K562 (cell line): ENCODE measurements around the gene LHPP. TPM values are rescaled to one million over a fixed set of nuclear protein-coding genes. Genes with fewer than 3 reads are reported as not detected.
A peak's percentile ranks its signal among the peaks of the same experiment; 100 is the strongest.

Experiments
- BRD9 ChIP-seq: fragments of 450-650 bp; IDR thresholded peaks from 2 replicates; pipeline ENCODE4 v1.6.1; 2018; ENCODE audit warnings: low read depth; ENCODE audit not compliant: partially characterized antibody
- EHMT2 ChIP-seq: fragments of 450-650 bp; IDR thresholded peaks from 2 replicates; pipeline ENCODE4 v1.6.1; 2018; ENCODE audit warnings: antibody characterized with exemption
- GABPB1 ChIP-seq: sonication (generic); formaldehyde crosslinking; IDR thresholded peaks from 2 replicates; pipeline ENCODE4 v1.8.0; 2022; ENCODE audit warnings: mild to moderate bottlenecking, missing genetic modification reagents
- HMG20A ChIP-seq: fragments of 450-650 bp; formaldehyde crosslinking; conservative IDR thresholded peaks from 2 replicates; pipeline ENCODE4 v1.4.0; 2020; ENCODE audit warnings: mild to moderate bottlenecking, mixed read lengths
- KLF10 ChIP-seq: fragments of 250-450 bp; sonication (Bioruptor Pico); IDR thresholded peaks from 2 replicates; pipeline ENCODE4 v1.6.1; 2021; ENCODE audit warnings: matching md5 sums
- L3MBTL2 ChIP-seq: fragments of 450-650 bp; IDR thresholded peaks from 2 replicates; pipeline ENCODE4 v1.6.1; 2016; ENCODE audit warnings: mild to moderate bottlenecking, moderate library complexity
- OTX1 ChIP-seq: fragments of 450-650 bp; formaldehyde crosslinking; IDR thresholded peaks from 2 replicates; pipeline ENCODE4 v1.4.0; 2022; ENCODE audit warnings: mild to moderate bottlenecking
- ZNF282 ChIP-seq: sonication (generic); formaldehyde crosslinking; IDR thresholded peaks from 2 replicates; pipeline ENCODE4 v1.8.1; 2023; ENCODE audit warnings: missing genetic modification reagents
- polyA plus RNA-seq, 8 experiments: library from polyadenylated mRNA; depleted of rRNA in 4 of 8; stranded (reverse) in 5 of 8; unstranded in 3 of 8; fragments of >200 nt; fragmentation: Nextera tagmentation in 2 of 8; fragmentation: Illumina TruSeq in 1 of 8; extraction: Ambion mirVana in 2 of 8; extraction: Trizol in 1 of 8; gene quantifications; 2 replicates each; pipeline versions ENCODE4 v1.2.1 to v1.2.3, GENCODE V29; 2011 to 2014; ENCODE audit warnings: inconsistent platforms in 1 of 8, missing spikeins in 1 of 8
- total RNA-seq, 7 experiments: library from RNA; depleted of rRNA in 6 of 7; stranded (reverse); fragments of >200 nt in 6 of 7; fragmentation: Illumina TruSeq in 2 of 7; extraction: Trizol in 2 of 7; gene quantifications; 2 replicates each; pipeline versions ENCODE4 v1.2.1 to v1.2.3, GENCODE V29; 2011 to 2021; ENCODE audit warnings: low replicate concordance in 1 of 7
- TF ChIP-seq, protein P1 (sequence below), 3 experiments: IDR thresholded peaks in 2 of 3; conservative IDR thresholded peaks in 1 of 3; 2 replicates each; pipeline ENCODE4 v1.5.1; 2011 to 2012; ENCODE audit warnings: low read length in 3 of 3, mild to moderate bottlenecking in 3 of 3, control low read depth in 2 of 3, improper control_type of control experiment in 1 of 3, inconsistent platforms in 1 of 3, low read depth in 1 of 3, mixed read lengths in 1 of 3, moderate library complexity in 1 of 3; ENCODE audit not compliant: insufficient read depth in 2 of 3
- TF ChIP-seq, protein P2 (sequence below): fragments of 200-400 bp; formaldehyde crosslinking; IDR thresholded peaks from 2 replicates; pipeline ENCODE4 v1.6.1; 2017; ENCODE audit warnings: mild to moderate bottlenecking, low read depth, low read length, moderate library complexity
- TF ChIP-seq, protein P3 (sequence below): fragments of 450-650 bp; conservative IDR thresholded peaks from 2 replicates; pipeline ENCODE4 v1.6.1; 2016; ENCODE audit warnings: missing genetic modification characterization, low read depth, mild to moderate bottlenecking, missing compliant biosample characterization, moderate library complexity
- TF ChIP-seq, protein P4 (sequence below): IDR thresholded peaks from 2 replicates; pipeline ENCODE4 v1.6.1; 2011; ENCODE audit not compliant: insufficient read length; ENCODE audit errors: extremely low read depth
- TF ChIP-seq, protein P5 (sequence below): fragments of 450-650 bp; IDR thresholded peaks from 2 replicates; pipeline ENCODE4 v1.6.1; 2016; ENCODE audit warnings: mild to moderate bottlenecking
- TF ChIP-seq, protein P6 (sequence below), 2 experiments: IDR thresholded peaks; 2 replicates each; pipeline ENCODE4 v1.6.1; 2011; ENCODE audit warnings: borderline replicate concordance in 1 of 2, control low read depth in 1 of 2, low read depth in 1 of 2, low read length in 1 of 2, mild to moderate bottlenecking in 1 of 2, mixed read lengths in 1 of 2, moderate library complexity in 1 of 2; ENCODE audit not compliant: insufficient read depth in 1 of 2, insufficient read length in 1 of 2, poor library complexity in 1 of 2, severe bottlenecking in 1 of 2; ENCODE audit errors: extremely low read depth in 1 of 2

Gene LHPP
- total and polyA plus RNA-seq, 9 of the 15 experiments (the other 6 are each of a cell fraction or from before 2014, with no cell fraction given) = 0.34 to 7.4 (median 3.0) TPM

DNA sequence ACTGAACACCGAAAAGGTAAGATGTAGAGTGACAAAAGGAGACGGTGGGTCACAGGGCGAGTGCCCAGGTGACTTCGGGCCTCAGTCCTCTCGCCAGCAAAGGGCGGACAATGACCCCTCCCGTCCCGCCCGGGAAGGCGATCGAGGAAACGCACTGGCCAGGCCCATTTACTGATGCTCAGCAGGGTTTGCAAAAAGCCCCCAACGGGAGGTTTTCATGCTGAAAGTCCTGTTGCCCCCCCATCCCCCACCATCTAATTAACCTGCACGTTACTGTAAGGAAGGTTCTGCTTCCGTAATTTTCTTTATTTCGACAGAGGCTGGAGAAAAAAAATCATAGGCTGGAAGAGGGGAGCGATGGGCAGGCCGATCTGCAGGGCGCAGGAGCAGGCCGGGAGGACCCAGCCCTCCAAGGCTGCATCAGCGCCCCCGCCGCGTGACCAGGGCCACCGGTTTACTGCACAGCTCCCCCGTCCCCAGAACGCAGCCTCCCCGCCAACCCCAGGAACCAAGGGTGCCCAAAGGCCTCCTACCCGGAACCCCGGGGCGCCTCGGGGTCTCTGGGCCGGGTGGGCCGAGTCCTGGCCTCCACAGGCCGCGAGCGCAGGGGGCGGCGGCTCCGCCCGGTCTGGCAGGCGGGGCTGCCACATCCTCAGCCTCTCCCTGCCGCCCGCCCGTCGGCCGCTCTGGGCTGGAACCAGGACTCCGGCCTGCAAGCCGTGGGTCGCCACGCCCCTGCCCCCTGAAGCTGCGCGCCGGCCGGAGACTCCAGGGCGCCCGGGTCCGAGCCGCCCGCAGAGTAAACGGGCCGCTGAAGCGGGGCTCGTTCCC, 43.5 kb upstream of the LHPP start (continued):
- TF ChIP-seq, protein P1, sequence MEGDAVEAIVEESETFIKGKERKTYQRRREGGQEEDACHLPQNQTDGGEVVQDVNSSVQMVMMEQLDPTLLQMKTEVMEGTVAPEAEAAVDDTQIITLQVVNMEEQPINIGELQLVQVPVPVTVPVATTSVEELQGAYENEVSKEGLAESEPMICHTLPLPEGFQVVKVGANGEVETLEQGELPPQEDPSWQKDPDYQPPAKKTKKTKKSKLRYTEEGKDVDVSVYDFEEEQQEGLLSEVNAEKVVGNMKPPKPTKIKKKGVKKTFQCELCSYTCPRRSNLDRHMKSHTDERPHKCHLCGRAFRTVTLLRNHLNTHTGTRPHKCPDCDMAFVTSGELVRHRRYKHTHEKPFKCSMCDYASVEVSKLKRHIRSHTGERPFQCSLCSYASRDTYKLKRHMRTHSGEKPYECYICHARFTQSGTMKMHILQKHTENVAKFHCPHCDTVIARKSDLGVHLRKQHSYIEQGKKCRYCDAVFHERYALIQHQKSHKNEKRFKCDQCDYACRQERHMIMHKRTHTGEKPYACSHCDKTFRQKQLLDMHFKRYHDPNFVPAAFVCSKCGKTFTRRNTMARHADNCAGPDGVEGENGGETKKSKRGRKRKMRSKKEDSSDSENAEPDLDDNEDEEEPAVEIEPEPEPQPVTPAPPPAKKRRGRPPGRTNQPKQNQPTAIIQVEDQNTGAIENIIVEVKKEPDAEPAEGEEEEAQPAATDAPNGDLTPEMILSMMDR (IDR thresholded peaks at IDR 0.05 in 2 of 3, conservative IDR thresholded peaks at IDR 0.05 in 1 of 3; ENCODE audit: insufficient read depth in 2 of 3, low read depth in 1 of 3, low read length in 3 of 3) = peak in 1 of 3 experiments; percentile 16; a peak in 1 of 6 replicates
- TF ChIP-seq OTX1 (CRISPR knock-in tag) (no peak), BRD9 (no peak), HMG20A (CRISPR knock-in tag) (no peak), GABPB1 (CRISPR knock-in tag) (no peak), L3MBTL2 (no peak), EHMT2 (no peak), KLF10 (CRISPR knock-in tag) (no peak), ZNF282 (no peak)
- TF ChIP-seq, protein P2, sequence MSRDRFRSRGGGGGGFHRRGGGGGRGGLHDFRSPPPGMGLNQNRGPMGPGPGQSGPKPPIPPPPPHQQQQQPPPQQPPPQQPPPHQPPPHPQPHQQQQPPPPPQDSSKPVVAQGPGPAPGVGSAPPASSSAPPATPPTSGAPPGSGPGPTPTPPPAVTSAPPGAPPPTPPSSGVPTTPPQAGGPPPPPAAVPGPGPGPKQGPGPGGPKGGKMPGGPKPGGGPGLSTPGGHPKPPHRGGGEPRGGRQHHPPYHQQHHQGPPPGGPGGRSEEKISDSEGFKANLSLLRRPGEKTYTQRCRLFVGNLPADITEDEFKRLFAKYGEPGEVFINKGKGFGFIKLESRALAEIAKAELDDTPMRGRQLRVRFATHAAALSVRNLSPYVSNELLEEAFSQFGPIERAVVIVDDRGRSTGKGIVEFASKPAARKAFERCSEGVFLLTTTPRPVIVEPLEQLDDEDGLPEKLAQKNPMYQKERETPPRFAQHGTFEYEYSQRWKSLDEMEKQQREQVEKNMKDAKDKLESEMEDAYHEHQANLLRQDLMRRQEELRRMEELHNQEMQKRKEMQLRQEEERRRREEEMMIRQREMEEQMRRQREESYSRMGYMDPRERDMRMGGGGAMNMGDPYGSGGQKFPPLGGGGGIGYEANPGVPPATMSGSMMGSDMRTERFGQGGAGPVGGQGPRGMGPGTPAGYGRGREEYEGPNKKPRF = no peak
- TF ChIP-seq, protein P3, sequence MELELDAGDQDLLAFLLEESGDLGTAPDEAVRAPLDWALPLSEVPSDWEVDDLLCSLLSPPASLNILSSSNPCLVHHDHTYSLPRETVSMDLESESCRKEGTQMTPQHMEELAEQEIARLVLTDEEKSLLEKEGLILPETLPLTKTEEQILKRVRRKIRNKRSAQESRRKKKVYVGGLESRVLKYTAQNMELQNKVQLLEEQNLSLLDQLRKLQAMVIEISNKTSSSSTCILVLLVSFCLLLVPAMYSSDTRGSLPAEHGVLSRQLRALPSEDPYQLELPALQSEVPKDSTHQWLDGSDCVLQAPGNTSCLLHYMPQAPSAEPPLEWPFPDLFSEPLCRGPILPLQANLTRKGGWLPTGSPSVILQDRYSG = no peak
- TF ChIP-seq, protein P4, sequence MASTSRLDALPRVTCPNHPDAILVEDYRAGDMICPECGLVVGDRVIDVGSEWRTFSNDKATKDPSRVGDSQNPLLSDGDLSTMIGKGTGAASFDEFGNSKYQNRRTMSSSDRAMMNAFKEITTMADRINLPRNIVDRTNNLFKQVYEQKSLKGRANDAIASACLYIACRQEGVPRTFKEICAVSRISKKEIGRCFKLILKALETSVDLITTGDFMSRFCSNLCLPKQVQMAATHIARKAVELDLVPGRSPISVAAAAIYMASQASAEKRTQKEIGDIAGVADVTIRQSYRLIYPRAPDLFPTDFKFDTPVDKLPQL = no peak
- TF ChIP-seq, protein P5, sequence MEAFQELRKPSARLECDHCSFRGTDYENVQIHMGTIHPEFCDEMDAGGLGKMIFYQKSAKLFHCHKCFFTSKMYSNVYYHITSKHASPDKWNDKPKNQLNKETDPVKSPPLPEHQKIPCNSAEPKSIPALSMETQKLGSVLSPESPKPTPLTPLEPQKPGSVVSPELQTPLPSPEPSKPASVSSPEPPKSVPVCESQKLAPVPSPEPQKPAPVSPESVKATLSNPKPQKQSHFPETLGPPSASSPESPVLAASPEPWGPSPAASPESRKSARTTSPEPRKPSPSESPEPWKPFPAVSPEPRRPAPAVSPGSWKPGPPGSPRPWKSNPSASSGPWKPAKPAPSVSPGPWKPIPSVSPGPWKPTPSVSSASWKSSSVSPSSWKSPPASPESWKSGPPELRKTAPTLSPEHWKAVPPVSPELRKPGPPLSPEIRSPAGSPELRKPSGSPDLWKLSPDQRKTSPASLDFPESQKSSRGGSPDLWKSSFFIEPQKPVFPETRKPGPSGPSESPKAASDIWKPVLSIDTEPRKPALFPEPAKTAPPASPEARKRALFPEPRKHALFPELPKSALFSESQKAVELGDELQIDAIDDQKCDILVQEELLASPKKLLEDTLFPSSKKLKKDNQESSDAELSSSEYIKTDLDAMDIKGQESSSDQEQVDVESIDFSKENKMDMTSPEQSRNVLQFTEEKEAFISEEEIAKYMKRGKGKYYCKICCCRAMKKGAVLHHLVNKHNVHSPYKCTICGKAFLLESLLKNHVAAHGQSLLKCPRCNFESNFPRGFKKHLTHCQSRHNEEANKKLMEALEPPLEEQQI = no peak
- TF ChIP-seq, protein P6, sequence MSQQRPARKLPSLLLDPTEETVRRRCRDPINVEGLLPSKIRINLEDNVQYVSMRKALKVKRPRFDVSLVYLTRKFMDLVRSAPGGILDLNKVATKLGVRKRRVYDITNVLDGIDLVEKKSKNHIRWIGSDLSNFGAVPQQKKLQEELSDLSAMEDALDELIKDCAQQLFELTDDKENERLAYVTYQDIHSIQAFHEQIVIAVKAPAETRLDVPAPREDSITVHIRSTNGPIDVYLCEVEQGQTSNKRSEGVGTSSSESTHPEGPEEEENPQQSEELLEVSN (IDR thresholded peaks at IDR 0.05; ENCODE audit: borderline replicate concordance in 1 of 2, extremely low read depth in 1 of 2, insufficient read depth in 1 of 2, insufficient read length in 1 of 2, low read depth in 1 of 2, low read length in 1 of 2, poor library complexity in 1 of 2, severe bottlenecking in 1 of 2) = peak in 1 of 2 experiments; percentile 23
